ENCODE measurements around the gene RPA3.

Gene RPA3

GRCh38 chr7:7718492-7718891 is at the start of gene RPA3:
Gene RPA3, minus strand, starts transcription at chr7:7718607. Its CDS starts 78,189 bp downstream, at chr7:7640418.
- DNase-seq, result no peak

- no peak for DNase-seq
Observed at GRCh38 chr7:7766671-7767070, 48.3 kb upstream of the RPA3 start.

DNA sequence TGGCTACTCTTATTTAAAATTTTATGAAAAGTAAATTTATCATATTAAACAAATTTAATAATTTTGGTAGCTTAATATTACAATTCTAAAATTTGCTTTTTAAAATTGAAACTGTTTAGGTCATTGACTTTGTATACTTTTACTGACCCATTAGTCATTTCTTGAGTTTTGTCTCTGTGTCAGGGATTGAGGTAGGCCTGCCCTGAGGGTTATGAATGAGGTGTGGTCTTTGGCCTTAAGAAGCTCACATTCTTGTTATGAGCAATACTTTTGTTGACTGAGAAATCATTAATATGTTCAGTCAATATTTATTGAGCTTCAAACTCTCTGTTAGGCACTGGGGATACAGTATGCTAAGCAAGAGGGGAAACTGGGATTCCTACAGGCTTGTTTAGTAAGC is 47.0 kb upstream of the RPA3 start:
- DNase-seq, result no peak

GRCh38 chr7:7764520-7765396 is 46.4 kb upstream of the RPA3 start:
- DNase-seq, result no peak

DNA sequence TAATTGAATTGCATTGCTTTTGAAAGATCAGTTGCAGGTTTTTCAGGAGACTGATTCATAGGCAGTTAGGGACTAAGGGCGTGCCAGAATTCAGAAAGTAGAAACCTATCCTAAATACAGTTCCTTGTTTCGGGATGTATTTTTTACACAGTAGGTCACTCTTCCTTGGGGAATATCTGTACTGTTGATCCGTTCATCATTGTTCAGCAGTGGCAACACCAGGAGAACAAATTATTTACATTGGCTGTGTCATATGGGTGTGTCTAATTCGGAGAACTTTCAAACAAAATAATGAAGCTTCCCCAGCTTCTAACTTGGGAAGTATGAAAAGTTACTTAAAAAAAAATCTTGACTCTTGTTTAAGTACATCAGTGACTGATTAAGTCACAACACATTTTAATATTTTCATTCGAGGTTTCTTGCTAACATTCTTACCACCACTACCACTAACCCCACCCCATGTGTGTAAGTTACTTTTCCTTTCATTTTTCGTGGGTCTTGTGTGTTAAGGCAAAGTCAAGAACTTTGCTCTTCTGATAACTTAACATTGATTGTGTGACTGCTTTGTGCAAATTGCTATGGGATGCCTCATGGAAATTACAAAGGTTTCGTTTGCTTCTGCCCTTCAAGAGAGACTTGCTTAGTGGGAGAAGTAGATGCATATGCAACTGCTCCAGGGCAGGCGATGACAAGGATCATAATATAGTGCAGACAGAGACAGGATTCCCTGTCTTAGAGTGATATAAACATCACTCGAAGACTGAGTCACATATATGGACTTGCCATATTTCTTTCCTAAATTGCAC is 43.8 kb upstream of the RPA3 start:
- DNase-seq, result peak in 1 of 2 experiments; percentile 2

- no peak for DNase-seq
Observed at GRCh38 chr7:7761340-7761973, 43.0 kb upstream of the RPA3 start.

DNA sequence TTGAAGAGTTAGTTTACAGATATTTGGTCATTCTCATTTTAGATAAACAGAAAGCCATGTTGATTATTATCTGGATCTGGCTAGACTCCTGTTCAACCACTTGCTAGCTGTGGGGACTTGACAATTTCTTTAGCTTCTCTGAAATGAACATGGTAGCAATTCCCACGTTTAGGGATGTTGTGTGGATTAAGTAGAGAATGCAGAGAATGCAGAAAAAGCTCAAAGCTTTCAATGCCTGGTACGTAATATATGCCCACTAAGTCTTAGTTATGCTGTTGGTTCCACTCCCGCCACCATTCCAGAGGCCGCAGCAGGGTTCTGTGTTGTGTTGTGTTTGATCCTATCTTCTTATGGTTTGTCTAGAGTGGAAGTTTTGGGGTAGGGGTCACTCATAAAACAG is 39.2 kb upstream of the RPA3 start:
- no peak for DNase-seq

- no peak for DNase-seq
Observed at GRCh38 chr7:7756577-7756976, 38.2 kb upstream of the RPA3 start.

GRCh38 chr7:7751243-7752092 is 33.1 kb upstream of the RPA3 start:
- DNase-seq, result no peak

DNA sequence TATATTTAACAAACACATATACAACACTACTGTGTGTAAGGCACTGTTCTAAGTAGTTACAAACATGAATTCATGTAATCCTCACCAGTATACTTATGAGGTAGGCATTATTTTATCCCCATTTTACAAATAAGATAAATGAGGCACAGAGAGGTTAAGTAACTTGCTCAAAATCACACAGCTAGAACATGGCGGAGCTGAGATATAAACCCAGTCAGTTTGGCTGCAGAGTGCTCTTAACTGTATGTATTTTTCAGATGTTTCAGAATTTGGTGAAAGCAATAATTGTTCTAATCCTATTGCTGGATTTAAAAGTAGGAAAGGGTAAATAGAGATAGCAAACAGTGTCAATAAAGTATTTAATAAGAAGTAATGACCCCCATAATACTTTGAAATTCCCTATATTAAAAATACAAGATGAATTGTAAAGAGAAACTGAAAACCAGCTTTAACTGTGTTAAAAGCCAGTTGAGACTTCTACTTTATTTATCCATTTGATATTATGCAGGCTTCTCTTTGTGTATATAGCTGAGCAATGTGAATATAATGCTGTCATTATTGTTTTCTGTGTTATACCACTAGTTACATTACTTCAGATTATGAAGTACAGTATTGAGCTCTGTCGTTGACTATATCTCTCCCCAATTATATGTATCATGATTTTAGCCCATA is 32.3 kb upstream of the RPA3 start:
- no peak for DNase-seq

DNA sequence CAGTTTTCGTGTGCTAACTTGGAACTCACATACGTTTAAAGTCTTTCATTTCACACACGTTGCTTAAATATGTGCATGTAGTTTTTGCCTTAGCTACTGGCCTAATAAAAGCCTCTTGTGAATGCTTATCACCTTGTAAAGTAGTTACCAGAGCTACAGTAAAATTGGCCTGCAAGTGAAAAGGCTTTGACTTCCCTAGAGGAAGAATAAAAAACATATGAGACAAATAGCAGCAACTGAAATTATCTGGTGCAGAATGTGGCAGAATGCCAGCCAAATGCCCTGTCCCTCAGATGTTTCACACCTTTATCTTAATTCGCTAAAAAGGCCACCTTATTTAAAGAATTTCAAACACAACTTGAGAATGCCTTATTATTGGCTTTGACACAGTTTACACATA is 28.1 kb upstream of the RPA3 start:
- no peak for DNase-seq

DNA sequence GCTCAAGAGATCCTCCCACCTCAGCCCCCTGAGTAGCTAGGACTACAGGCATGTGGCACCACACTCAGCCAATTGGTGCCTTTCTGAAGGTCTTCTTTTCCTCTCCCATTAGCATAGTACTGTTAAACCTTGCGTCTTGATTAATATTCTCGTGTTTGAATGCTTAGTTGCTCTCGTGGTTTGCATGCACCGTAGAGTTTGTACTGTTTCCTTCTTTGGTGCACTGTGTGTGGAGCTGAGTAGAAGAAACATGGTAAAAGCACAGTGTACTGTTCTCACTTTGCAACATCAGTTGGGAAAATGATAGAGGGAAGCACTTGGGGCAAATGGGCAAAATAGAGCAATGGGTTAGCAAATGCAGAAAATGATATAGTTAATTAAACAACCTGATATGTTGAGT is 27.6 kb upstream of the RPA3 start:
- DNase-seq, result no peak

- DNase-seq, result no peak
Observed at GRCh38 chr7:7745258-7745657, 26.9 kb upstream of the RPA3 start.

- DNase-seq, result no peak
Observed at GRCh38 chr7:7742223-7742622, 23.8 kb upstream of the RPA3 start.

GRCh38 chr7:7740037-7740355 is 21.6 kb upstream of the RPA3 start:
- no peak for DNase-seq

GRCh38 chr7:7739204-7740036 is 21.0 kb upstream of the RPA3 start:
- DNase-seq, result no peak

GRCh38 chr7:7738622-7739021 is 20.2 kb upstream of the RPA3 start:
- no peak for DNase-seq

DNA sequence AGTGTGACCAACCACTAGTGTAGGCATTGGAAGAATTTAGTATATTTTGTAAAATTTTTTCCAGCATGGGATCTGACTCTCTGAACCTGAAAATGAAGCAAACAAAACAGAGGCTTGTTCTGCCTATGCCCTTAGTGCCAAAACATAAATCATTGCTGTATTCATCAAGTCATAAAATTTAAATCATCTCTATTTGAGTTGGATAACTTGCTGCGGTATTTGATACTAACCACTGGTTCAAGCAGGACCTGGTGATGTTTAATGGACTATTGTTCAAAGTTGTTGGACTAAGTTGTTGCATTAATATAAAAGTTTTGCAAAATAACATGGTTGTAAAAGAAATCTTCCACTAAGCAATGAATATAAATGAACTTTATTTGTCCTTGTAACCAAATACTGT is 19.8 kb upstream of the RPA3 start:
- no peak for DNase-seq

DNA sequence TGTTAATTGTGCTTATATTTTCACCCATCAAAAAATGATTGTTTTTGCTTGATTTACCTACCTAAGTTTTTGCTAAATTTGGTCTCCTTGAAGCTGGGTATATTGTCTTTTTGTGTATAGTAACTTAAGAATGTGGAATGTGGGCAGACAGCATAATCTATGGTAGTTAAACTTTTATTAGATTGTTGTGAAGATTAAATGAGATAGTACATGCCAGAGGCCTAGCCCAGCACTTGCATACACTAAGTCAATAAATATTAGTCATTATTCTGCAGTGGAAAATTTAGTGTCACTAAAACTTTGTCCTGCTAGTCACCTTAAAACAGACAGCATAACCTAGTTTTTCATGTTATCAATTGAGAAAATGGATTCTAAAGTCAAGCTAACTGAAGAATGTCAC is 19.3 kb upstream of the RPA3 start:
- no peak for DNase-seq

- no peak for DNase-seq
Observed at GRCh38 chr7:7736671-7737070, 18.3 kb upstream of the RPA3 start.

- DNase-seq, result no peak
Observed at GRCh38 chr7:7732621-7733281, 14.3 kb upstream of the RPA3 start.
